GM13976 (cell line): ENCODE data around the gene STIM1.
"Not testable (repeated sequence)": the region's sequence is repeated elsewhere in the genome, so short reads cannot be mapped to it uniquely, and the experiment has no call there.

ENCODE experiments used
- DNase-seq: peaks from one replicate; pipeline ENCODE4 v3.0.0; 2012; ENCODE audit warnings: low spot score
- in situ Hi-C: fragments of 300-500 bp; cut with MboI; formaldehyde crosslinking; loops from one replicate; pipeline ENCODE4 v1.12.0; 2022; ENCODE audit warnings: low sequenced_read_pairs, mixed read lengths, inconsistent platforms; ENCODE audit not compliant: unreplicated experiment
- TF ChIP-seq, protein P1 (sequence below): IDR thresholded peaks from 2 replicates; pipeline ENCODE4 v1.5.1; 2012; ENCODE audit warnings: borderline replicate concordance, mild to moderate bottlenecking; ENCODE audit not compliant: insufficient read depth; ENCODE audit errors: extremely low read depth, missing control alignments, control extremely low read depth

STIM1 gene

GRCh38 chr11:3854660-3854976, 846 bp upstream of the STIM1 start:
- in situ Hi-C loops = loop anchor here (10.0 kb wide), 1 partner anchor 110 kb away; no protein-coding TSS in a partner anchor
- TF ChIP-seq, protein P1, sequence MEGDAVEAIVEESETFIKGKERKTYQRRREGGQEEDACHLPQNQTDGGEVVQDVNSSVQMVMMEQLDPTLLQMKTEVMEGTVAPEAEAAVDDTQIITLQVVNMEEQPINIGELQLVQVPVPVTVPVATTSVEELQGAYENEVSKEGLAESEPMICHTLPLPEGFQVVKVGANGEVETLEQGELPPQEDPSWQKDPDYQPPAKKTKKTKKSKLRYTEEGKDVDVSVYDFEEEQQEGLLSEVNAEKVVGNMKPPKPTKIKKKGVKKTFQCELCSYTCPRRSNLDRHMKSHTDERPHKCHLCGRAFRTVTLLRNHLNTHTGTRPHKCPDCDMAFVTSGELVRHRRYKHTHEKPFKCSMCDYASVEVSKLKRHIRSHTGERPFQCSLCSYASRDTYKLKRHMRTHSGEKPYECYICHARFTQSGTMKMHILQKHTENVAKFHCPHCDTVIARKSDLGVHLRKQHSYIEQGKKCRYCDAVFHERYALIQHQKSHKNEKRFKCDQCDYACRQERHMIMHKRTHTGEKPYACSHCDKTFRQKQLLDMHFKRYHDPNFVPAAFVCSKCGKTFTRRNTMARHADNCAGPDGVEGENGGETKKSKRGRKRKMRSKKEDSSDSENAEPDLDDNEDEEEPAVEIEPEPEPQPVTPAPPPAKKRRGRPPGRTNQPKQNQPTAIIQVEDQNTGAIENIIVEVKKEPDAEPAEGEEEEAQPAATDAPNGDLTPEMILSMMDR = no peak
- no peak for DNase-seq

GRCh38 chr11:3855808-3856491, 486 bp downstream of the STIM1 start:
- in situ Hi-C loops = loop anchor here (10.0 kb wide), 1 partner anchor 109 kb away; no protein-coding TSS in a partner anchor
- DNase-seq = peak; percentile 40
- TF ChIP-seq, protein P1 = no peak

- in situ Hi-C loops = loop anchor here (10.0 kb wide), 1 partner anchor 108 kb away; no protein-coding TSS in a partner anchor
- TF ChIP-seq, protein P1 = no peak
- no peak for DNase-seq
Observed at GRCh38 chr11:3856856-3857553, 1.5 kb downstream of the STIM1 start.

GRCh38 chr11:3857628-3858027, 2.2 kb downstream of the STIM1 start:
- TF ChIP-seq, protein P1 = no peak
- DNase-seq = no peak
- in situ Hi-C loops = loop anchor here (10.0 kb wide), 1 partner anchor 107 kb away; no protein-coding TSS in a partner anchor

DNA sequence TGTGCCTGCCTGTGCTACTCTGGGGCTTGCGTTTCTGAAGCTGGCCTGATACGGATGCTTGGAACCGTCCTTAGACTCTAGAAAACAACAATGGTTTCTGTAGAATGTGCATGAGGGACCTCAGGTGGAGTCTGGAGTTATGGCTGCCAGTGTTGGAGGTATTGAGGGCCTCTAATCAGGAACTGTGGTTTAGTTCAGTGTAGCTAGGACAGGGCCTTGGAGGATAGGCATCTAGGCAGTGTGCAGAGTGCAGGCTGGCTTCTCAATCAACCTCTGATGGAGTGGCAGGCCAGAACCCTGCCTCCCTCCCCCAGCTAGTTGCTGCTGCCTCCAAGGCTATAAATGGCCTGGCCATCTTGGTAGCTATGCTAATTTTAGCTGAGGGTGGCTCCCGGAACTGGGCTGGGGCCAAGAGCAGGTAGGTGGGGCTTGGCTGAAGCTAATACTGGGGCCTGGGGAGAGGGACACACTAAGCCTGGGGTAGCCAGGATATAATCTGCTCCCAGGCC, 4.0 kb downstream of the STIM1 start:
- in situ Hi-C loops = loop anchor here (10.0 kb wide), 1 partner anchor 105 kb away; no protein-coding TSS in a partner anchor
- TF ChIP-seq, protein P1 = no peak
- DNase-seq = peak; percentile 62

- TF ChIP-seq, protein P1 = no peak
- DNase-seq = no peak
- in situ Hi-C loops = no loop called here
Observed at GRCh38 chr11:3860375-3860774, 4.9 kb downstream of the STIM1 start.

DNA sequence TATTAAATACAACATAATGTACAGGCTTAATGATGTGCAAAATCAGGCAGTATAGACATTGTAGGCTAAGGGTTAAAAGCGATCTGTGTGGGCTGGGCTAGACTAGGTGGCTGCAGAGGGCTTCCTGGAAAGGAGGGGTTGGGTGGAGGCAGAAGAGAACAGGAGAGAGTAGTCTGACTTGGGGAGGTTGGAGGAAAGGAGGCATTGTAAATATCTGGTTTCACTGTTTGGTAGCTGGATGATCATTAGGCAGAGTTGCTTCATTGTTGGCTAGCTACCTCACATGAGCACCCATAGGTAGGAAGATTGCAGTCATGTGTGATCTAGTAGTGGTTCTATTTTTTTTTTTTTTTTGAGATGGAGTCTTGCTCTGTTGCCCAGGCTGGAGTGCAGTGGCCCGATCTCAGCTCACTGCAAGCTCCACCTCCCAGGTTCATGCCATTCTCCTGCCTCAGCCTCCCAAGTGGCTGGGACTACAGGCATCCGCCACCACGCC, 5.5 kb downstream of the STIM1 start:
- in situ Hi-C loops, DNase-seq: not testable (repeated sequence)
